ENCODE results near the gene OR6S1. TPM values are rescaled to one million over a fixed set of nuclear protein-coding genes. Genes with fewer than 3 reads are reported as not detected.
"Not testable (repeated sequence)": the region's sequence is repeated elsewhere in the genome, so short reads cannot be mapped to it uniquely, and the experiment has no call there.

OR6S1 gene
- total RNA-seq, 1 experiment from 2014 or later: not detected

GRCh38 chr14:20657216-20658211, 16.0 kb upstream of the OR6S1 start:
- peak; percentile 89 for DNase-seq
- peak overlapping the region; percentile 49 for H3K4me3 ChIP-seq (ENCODE audit: insufficient read depth, low read depth, low read length)
- peaks cover 25% of the 10 kb centered on the region for H3K27me3 ChIP-seq (ENCODE audit: control insufficient read depth, insufficient read depth, low read length)
- no peaks in the 10 kb centered on the region for H3K36me3 ChIP-seq (replicated peaks; ENCODE audit: control insufficient read depth, insufficient read depth, low read length)

DNA sequence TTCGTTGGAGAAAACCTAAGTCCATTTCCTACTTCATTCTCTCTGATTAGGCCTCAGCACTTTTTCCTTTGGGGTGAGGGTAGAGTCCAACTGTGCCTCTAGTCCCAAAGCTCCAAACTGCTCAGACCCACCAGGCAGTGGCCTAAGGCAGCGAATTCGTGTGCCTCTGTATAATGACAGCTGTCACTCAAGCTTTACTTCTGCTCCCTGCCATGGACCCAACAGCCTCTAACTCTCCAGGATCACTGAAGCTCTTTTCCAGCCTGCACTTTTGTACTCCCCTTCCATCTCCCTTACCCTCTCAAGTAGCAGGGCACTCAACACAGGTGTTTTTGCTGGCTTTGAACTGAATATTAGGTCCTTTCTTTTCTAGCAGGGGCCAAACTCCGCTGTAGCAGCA, 14.8 kb upstream of the OR6S1 start:
- Histone ChIP-seq H3K27me3 (ENCODE audit: control insufficient read depth, insufficient read depth, low read length) (peaks cover 25% of the 10 kb centered on the region), H3K36me3 (replicated peaks; ENCODE audit: control insufficient read depth, insufficient read depth, low read length) (no peaks in the 10 kb centered on the region), H3K4me3 (ENCODE audit: insufficient read depth, low read depth, low read length) (no peak overlapping the region)
- no peak for DNase-seq

GRCh38 chr14:20655851-20656250, 14.4 kb upstream of the OR6S1 start:
- Histone ChIP-seq H3K4me3 (ENCODE audit: insufficient read depth, low read depth, low read length) (no peak overlapping the region), H3K27me3 (ENCODE audit: control insufficient read depth, insufficient read depth, low read length) (peaks cover 25% of the 10 kb centered on the region), H3K36me3 (replicated peaks; ENCODE audit: control insufficient read depth, insufficient read depth, low read length) (no peaks in the 10 kb centered on the region)
- DNase-seq: no peak

DNA sequence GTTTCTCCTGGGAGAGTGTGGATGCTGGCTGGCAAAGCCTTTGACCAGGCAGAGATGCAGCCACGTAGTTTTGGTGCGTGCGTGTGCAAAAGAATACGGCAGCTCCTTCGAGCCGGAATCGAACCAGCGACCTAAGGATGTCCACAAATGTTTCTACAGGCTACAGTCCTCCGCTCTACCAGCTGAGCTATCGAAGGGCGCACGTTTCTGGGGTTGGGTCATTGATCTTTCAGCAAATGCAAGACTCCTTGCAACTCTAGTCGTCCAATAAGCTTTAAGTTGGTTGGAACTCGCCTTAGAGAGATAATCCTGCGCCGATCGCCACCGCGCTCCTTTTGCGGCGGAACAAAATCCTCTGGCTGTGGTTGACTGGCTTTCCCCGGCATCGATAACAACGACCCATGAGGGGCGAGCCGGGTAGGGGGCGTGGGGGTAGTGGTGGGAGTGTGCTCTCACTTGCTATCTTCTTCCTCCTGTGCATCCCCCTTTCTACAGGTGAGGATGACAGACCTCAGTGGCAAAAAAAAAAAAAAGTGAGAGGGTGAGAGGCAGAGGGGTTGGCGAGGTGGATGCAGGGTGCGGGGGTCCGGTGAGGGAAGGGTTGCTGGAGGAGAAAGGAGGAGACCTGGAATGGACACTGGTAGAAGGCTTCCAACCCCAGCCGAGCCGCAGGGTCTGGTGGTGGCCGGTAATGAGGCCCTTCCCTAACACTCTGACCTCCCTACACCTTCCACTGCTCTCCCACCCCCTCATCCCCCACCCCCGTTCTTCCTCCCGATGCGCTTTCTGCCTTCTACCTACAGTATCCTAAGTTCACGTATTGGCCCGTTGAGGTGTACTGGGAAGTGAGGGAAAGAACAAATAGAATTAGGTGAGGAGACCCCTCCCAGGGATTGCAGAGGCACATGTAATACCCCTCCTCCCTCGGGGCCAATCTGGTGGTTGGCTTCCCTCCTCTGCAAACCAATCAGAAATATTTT, 11.8 kb upstream of the OR6S1 start:
- Histone ChIP-seq H3K27me3 (ENCODE audit: control insufficient read depth, insufficient read depth, low read length) (peaks cover 25% of the 10 kb centered on the region), H3K4me3 (ENCODE audit: insufficient read depth, low read depth, low read length) (peak overlapping the region; percentile 82)
- DNase-seq: peak; percentile 76

DNA sequence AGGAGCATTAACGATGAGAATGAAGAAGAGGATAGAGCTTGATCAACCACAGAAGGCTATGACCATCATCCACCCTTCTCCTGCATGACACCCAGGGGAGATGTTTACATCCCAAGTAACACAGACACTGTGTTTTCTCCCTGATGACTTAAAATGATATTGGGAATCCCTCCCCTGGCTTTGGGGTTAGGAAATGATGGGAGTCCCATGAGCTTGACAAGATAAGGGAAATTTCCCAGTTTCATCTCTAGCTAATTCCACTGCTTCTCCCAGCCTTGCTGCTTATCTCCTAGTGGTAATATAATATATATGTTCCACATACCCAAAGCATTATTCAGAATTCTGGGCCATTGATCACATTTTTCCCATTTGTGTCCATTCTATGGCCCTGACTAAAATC, 4.0 kb upstream of the OR6S1 start:
- peaks cover 2% of the 10 kb centered on the region; the same call in 1 of the 2 replicates for H3K27me3 ChIP-seq (ENCODE audit: control insufficient read depth, insufficient read depth, low read length)
- no peaks in the 10 kb centered on the region for H3K36me3 ChIP-seq (replicated peaks; ENCODE audit: control insufficient read depth, insufficient read depth, low read length)
- no peak for DNase-seq
- H3K4me3 ChIP-seq (ENCODE audit: insufficient read depth, low read depth, low read length): no peak overlapping the region

More for the DNA sequence above, 11.8 kb upstream of the OR6S1 start:
- no peaks in the 10 kb centered on the region for H3K36me3 ChIP-seq (replicated peaks; ENCODE audit: control insufficient read depth, insufficient read depth, low read length)

DNA sequence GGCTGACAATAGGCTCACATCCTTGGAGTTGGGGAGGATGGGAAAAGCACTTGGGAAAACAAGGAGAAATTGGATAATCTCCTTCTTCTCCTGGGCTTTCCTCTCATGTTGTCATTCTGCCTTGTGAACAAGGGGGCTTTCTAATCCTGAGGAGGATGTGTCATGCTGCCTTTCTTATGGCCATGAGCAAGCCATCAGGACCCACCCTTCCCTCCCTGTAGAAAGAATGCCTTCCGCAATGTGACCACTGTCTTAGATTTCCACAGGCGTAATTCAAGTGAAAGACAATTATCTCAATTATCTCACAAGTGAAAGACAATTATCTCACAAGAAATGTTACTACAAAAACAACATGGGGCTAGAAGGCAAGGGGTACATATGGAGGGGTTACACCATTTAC, 3.0 kb upstream of the OR6S1 start:
- no peak for DNase-seq
- H3K36me3 ChIP-seq (replicated peaks; ENCODE audit: control insufficient read depth, insufficient read depth, low read length): no peaks in the 10 kb centered on the region
- peaks cover 2% of the 10 kb centered on the region; the same call in 1 of the 2 replicates for H3K27me3 ChIP-seq (ENCODE audit: control insufficient read depth, insufficient read depth, low read length)
- H3K4me3 ChIP-seq (ENCODE audit: insufficient read depth, low read depth, low read length): no peak overlapping the region

GRCh38 chr14:20642755-20643154, 1.3 kb upstream of the OR6S1 start:
- H3K4me3 ChIP-seq (ENCODE audit: insufficient read depth, low read depth, low read length); H3K36me3 ChIP-seq (replicated peaks; ENCODE audit: control insufficient read depth, insufficient read depth, low read length); DNase-seq; H3K27me3 ChIP-seq (ENCODE audit: control insufficient read depth, insufficient read depth, low read length): not testable (repeated sequence)

DNA sequence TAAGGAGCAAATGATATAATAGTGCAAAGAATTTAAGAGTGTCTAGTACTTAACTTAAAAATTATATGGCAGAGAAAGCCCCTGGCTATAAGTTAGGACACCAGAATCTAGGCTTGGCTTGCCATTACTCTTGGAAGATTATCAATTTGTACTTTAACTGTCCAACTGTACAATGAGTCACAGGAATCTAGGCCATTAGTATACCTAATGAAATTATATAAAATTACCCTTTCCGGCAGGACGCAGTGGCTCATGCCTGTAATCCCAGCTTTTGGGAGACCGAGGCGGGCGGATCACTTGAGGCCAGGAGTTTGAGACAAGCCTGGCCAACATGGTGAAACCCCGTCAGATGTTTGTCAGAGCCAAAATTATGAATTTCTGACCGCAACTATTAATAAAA, 691 bp upstream of the OR6S1 start:
- peaks cover 2% of the 10 kb centered on the region; the same call in 1 of the 2 replicates for H3K27me3 ChIP-seq (ENCODE audit: control insufficient read depth, insufficient read depth, low read length)
- no peak overlapping the region for H3K4me3 ChIP-seq (ENCODE audit: insufficient read depth, low read depth, low read length)
- no peaks in the 10 kb centered on the region for H3K36me3 ChIP-seq (replicated peaks; ENCODE audit: control insufficient read depth, insufficient read depth, low read length)
- DNase-seq: no peak

GRCh38 chr14:20632831-20633691, 8.4 kb downstream of the OR6S1 start:
- peaks cover 12% of the 10 kb centered on the region for H3K27me3 ChIP-seq (ENCODE audit: control insufficient read depth, insufficient read depth, low read length)
- DNase-seq: peak; percentile 84
- H3K36me3 ChIP-seq (replicated peaks; ENCODE audit: control insufficient read depth, insufficient read depth, low read length): no peaks in the 10 kb centered on the region
- peak overlapping the region; percentile 70 for H3K4me3 ChIP-seq (ENCODE audit: insufficient read depth, low read depth, low read length)

GRCh38 chr14:20632448-20632830, 9.1 kb downstream of the OR6S1 start:
- peaks cover 16% of the 10 kb centered on the region for H3K27me3 ChIP-seq (ENCODE audit: control insufficient read depth, insufficient read depth, low read length)
- DNase-seq: no peak
- H3K36me3 ChIP-seq (replicated peaks; ENCODE audit: control insufficient read depth, insufficient read depth, low read length): no peaks in the 10 kb centered on the region
- peak overlapping the region; percentile 70 for H3K4me3 ChIP-seq (ENCODE audit: insufficient read depth, low read depth, low read length)

GRCh38 chr14:20631880-20632389, 9.6 kb downstream of the OR6S1 start:
- no peaks in the 10 kb centered on the region for H3K36me3 ChIP-seq (replicated peaks; ENCODE audit: control insufficient read depth, insufficient read depth, low read length)
- peak; percentile 33 for DNase-seq
- peak overlapping the region; percentile 70 for H3K4me3 ChIP-seq (ENCODE audit: insufficient read depth, low read depth, low read length)
- peaks cover 20% of the 10 kb centered on the region for H3K27me3 ChIP-seq (ENCODE audit: control insufficient read depth, insufficient read depth, low read length)

- peaks cover 27% of the 10 kb centered on the region for H3K27me3 ChIP-seq (ENCODE audit: control insufficient read depth, insufficient read depth, low read length)
- H3K36me3 ChIP-seq (replicated peaks; ENCODE audit: control insufficient read depth, insufficient read depth, low read length): no peaks in the 10 kb centered on the region
- H3K4me3 ChIP-seq (ENCODE audit: insufficient read depth, low read depth, low read length): peak overlapping the region; percentile 76
- no peak for DNase-seq
Observed at GRCh38 chr14:20631023-20631879, 10.2 kb downstream of the OR6S1 start.

All from H7 (cell line).